Measurements from ENCODE around the gene TBC1D22A.

DNA sequence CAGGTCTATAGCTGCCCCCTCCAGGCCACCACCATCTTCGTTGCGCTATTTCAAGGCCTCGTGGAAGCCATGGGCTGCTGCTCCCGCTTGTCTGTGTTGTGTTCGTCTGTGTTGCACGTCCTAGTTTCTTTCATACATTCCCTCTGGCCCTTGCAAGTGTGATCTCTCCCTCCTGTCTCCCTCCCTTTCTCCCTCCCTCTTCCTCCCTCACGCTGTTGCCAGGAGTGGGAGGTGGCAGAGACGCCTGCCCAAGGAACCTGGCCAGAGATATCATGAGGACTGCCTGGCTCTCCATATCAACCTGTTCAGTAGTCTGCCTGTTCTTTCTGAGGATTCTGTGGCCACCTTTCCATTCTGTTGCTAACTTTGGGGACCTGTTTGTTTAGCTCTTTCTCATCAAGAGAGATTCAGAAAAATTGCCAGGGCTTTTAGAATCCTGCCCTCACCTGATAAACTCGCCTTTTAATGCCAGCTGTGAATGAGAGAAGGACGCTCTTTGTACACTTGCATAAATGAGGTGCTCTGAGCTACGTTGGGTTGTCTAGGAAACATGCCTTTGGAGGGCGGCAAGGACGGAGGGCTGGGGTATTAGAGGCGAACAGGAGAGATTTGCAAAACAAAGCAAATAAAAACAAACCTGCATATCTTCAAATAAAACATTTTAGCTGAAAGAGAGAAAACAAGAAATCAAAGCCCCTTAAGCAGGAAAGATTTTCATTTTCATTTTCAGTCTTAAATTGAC, 185.2 kb downstream of the TBC1D22A start:
- TF ChIP-seq, protein P1, sequence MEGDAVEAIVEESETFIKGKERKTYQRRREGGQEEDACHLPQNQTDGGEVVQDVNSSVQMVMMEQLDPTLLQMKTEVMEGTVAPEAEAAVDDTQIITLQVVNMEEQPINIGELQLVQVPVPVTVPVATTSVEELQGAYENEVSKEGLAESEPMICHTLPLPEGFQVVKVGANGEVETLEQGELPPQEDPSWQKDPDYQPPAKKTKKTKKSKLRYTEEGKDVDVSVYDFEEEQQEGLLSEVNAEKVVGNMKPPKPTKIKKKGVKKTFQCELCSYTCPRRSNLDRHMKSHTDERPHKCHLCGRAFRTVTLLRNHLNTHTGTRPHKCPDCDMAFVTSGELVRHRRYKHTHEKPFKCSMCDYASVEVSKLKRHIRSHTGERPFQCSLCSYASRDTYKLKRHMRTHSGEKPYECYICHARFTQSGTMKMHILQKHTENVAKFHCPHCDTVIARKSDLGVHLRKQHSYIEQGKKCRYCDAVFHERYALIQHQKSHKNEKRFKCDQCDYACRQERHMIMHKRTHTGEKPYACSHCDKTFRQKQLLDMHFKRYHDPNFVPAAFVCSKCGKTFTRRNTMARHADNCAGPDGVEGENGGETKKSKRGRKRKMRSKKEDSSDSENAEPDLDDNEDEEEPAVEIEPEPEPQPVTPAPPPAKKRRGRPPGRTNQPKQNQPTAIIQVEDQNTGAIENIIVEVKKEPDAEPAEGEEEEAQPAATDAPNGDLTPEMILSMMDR (IDR thresholded peaks at IDR 0.05) = no peak
- TF ChIP-seq POLR2A (IDR thresholded peaks at IDR 0.05) = no peak

Data from heart left ventricle (tissue), 13 donors.